Measurements from ENCODE around the gene NT5C3B.

The NT5C3B gene

DNA sequence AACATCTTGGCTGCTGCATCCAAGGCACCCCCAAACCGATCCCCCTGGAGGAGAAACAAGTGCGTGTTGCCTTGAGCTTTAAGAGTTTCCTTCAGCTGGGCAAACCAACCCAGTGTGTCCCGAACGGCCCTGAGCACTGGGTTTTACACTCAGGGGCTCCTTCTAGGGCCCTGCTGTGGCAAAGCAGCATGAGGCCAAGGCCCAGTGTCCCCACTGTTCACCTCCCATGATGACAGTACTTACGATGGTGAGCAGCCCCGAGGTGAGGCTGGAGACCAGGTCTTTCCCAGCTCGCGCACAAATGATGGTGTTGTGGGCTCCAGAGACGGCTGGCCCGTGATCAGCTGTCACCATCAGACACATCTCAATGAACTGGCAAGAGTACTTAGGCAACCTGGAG is 35.8 kb upstream of the NT5C3B start:
- TF ChIP-seq NFIC (IDR thresholded peaks at IDR 0.05), result no peak
- no peak for TF ChIP-seq EGR1 (IDR thresholded peaks at IDR 0.05)

DNA sequence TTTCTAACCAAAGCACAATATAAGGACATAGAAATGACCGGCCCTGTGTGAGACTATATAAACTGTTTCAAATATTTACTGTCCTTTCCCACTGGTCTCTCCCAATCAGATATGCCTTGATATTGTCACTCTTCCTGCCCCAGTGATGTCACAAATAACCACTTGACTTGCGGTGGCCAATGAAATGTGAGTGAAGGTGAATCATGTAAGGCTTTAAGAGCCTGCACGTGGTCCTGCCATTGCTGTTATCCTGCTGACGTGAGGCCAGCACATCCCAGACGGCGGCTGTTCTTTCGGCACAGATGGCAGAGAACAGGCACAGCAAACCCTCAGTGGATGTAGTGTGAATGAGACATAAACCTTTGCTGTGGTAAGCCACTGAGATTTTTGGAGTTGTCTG is 34.6 kb upstream of the NT5C3B start:
- no peak for TF ChIP-seq TEAD4 (IDR thresholded peaks at IDR 0.05)
- TF ChIP-seq TAF1 (IDR thresholded peaks at IDR 0.05; ENCODE audit: low read depth), result no peak
- TF ChIP-seq EGR1 (IDR thresholded peaks at IDR 0.05), result no peak

DNA sequence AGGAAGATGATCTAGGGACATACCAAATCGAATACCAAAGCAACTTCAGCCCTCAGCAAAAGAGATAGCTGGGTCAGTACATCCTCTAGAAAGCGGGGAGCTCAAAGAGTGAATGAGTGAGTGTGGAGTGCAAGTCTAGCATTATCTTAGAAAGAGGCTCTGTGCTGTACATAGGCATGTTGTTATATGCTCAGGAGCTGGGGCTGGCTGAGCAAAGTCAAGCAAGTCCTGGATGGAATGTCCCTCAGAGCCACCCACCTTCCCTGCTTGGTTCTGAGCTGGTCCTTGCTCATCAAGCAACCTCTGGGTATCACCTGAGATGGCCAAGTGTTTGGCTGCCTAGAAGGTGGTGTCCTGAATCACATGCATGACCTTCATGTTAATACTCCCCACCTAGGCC is 34.1 kb upstream of the NT5C3B start:
- no peak for TF ChIP-seq CEBPB (IDR thresholded peaks at IDR 0.05)
- TF ChIP-seq, protein P1, sequence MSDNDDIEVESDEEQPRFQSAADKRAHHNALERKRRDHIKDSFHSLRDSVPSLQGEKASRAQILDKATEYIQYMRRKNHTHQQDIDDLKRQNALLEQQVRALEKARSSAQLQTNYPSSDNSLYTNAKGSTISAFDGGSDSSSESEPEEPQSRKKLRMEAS (IDR thresholded peaks at IDR 0.05), result no peak
- TF ChIP-seq TCF12 (IDR thresholded peaks at IDR 0.05; ENCODE audit: low read depth), result no peak
- TF ChIP-seq FOXM1 (IDR thresholded peaks at IDR 0.05; ENCODE audit: borderline replicate concordance, low read depth), result no peak
- no peak for TF ChIP-seq EGR1 (IDR thresholded peaks at IDR 0.05)
- no peak for TF ChIP-seq ZBTB7A (IDR thresholded peaks at IDR 0.05; ENCODE audit: low read depth)
- TF ChIP-seq CREB1 (IDR thresholded peaks at IDR 0.05; ENCODE audit: low read depth), result no peak
- no peak for TF ChIP-seq NFIC (IDR thresholded peaks at IDR 0.05)

GRCh38 chr17:41869426-41869825 is 33.4 kb upstream of the NT5C3B start:
- no peak for TF ChIP-seq RAD21 (IDR thresholded peaks at IDR 0.05; ENCODE audit: low read depth)
- no peak for TF ChIP-seq YY1 (IDR thresholded peaks at IDR 0.05; ENCODE audit: low read depth)
- TF ChIP-seq CEBPB (IDR thresholded peaks at IDR 0.05), result no peak
- TF ChIP-seq TAF1 (IDR thresholded peaks at IDR 0.05; ENCODE audit: low read depth), result no peak
- TF ChIP-seq, protein P1 (IDR thresholded peaks at IDR 0.05), result no peak
- no peak for TF ChIP-seq NFIC (IDR thresholded peaks at IDR 0.05)
- no peak for TF ChIP-seq ZBTB7A (IDR thresholded peaks at IDR 0.05; ENCODE audit: low read depth)
- no peak for TF ChIP-seq CREB1 (IDR thresholded peaks at IDR 0.05; ENCODE audit: low read depth)
- TF ChIP-seq, protein P2, sequence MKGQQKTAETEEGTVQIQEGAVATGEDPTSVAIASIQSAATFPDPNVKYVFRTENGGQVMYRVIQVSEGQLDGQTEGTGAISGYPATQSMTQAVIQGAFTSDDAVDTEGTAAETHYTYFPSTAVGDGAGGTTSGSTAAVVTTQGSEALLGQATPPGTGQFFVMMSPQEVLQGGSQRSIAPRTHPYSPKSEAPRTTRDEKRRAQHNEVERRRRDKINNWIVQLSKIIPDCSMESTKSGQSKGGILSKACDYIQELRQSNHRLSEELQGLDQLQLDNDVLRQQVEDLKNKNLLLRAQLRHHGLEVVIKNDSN (IDR thresholded peaks at IDR 0.05), result no peak
- no peak for TF ChIP-seq REST (IDR thresholded peaks at IDR 0.05; ENCODE audit: low read depth)
- TF ChIP-seq FOXM1 (IDR thresholded peaks at IDR 0.05; ENCODE audit: borderline replicate concordance, low read depth), result no peak
- TF ChIP-seq EGR1 (IDR thresholded peaks at IDR 0.05), result no peak
- TF ChIP-seq TEAD4 (IDR thresholded peaks at IDR 0.05), result no peak
- no peak for TF ChIP-seq EP300 (IDR thresholded peaks at IDR 0.05; ENCODE audit: borderline replicate concordance)
- TF ChIP-seq TCF12 (IDR thresholded peaks at IDR 0.05; ENCODE audit: low read depth), result no peak

- TF ChIP-seq FOXM1 (IDR thresholded peaks at IDR 0.05; ENCODE audit: borderline replicate concordance, low read depth) (no peak), TCF12 (IDR thresholded peaks at IDR 0.05; ENCODE audit: low read depth) (no peak), ZBTB7A (IDR thresholded peaks at IDR 0.05; ENCODE audit: low read depth) (no peak), REST (IDR thresholded peaks at IDR 0.05; ENCODE audit: low read depth) (no peak), EP300 (IDR thresholded peaks at IDR 0.05; ENCODE audit: borderline replicate concordance) (no peak), EGR1 (IDR thresholded peaks at IDR 0.05) (no peak), CREB1 (IDR thresholded peaks at IDR 0.05; ENCODE audit: low read depth) (no peak), RAD21 (IDR thresholded peaks at IDR 0.05; ENCODE audit: low read depth) (no peak), NFIC (IDR thresholded peaks at IDR 0.05) (no peak), TAF1 (IDR thresholded peaks at IDR 0.05; ENCODE audit: low read depth) (no peak), CEBPB (IDR thresholded peaks at IDR 0.05) (no peak), TEAD4 (IDR thresholded peaks at IDR 0.05) (no peak), YY1 (IDR thresholded peaks at IDR 0.05; ENCODE audit: low read depth) (no peak)
- TF ChIP-seq, protein P1 (IDR thresholded peaks at IDR 0.05), result no peak
- TF ChIP-seq, protein P2 (IDR thresholded peaks at IDR 0.05), result no peak
Measured at GRCh38 chr17:41868568-41868967, 32.5 kb upstream of the NT5C3B start.

DNA sequence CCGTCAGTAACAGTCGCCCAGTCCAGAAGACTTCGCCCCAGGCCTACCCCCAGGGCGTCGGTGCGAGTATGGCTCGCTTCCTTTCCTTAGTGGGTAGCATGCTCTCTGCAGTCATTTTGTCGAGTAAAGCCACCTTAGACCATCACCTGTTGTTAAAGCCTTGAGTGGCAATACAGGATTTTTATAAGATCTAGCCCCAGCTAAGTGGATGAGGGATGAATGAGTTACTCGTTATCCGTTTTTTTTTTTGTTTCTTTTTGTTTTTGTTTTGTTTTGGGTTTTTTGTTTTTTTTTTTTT is 29.5 kb upstream of the NT5C3B start:
- TF ChIP-seq EP300 (IDR thresholded peaks at IDR 0.05; ENCODE audit: borderline replicate concordance) (no peak), RAD21 (IDR thresholded peaks at IDR 0.05; ENCODE audit: low read depth) (no peak), EGR1 (IDR thresholded peaks at IDR 0.05) (no peak), TAF1 (IDR thresholded peaks at IDR 0.05; ENCODE audit: low read depth) (no peak), ZBTB7A (IDR thresholded peaks at IDR 0.05; ENCODE audit: low read depth) (no peak)

All from Ishikawa (cell line).